CD4-positive, alpha-beta T cell (primary cell): ENCODE results near the gene CPNE8. TPM values are rescaled to one million over a fixed set of nuclear protein-coding genes. Genes with fewer than 3 reads are reported as not detected.

Source experiments
- ATAC-seq: fragments of 200-7000 bp; cut with Tn5 transposase; one replicate; pipeline ENCODE4 v1.10.0; 2022; ENCODE audit warnings: mild to moderate bottlenecking; ENCODE audit not compliant: poor library complexity
- CTCF ChIA-PET: fragments of 350-600 bp; sonication (Branson Sonifier 250); formaldehyde crosslinking; loops from one replicate; lab custom pipeline; 2021; ENCODE audit warnings: antibody characterized with exemption, inconsistent platforms; lab: Charles Lee
- POLR2A ChIA-PET: fragments of 350-600 bp; sonication (Branson Sonifier 250); formaldehyde crosslinking; loops from one replicate; lab custom pipeline; 2021; ENCODE audit warnings: antibody characterized with exemption, inconsistent platforms; lab: Charles Lee
- DNase-seq, 14 experiments: peaks; one replicate each; pipeline ENCODE4 v3.0.0-alpha.2; 2013 to 2020; ENCODE audit warnings: mixed read lengths in 2 of 14
- H3K27ac ChIP-seq, 2 donors: one replicate each; pipeline versions ENCODE4 v1.5.1 to v1.7.0; 2013; ENCODE audit warnings: low read length in 2 of 2, low read depth in 1 of 2, mild to moderate bottlenecking in 1 of 2
- H3K27me3 ChIP-seq, 2 experiments: 1 replicate in 1 of 2; 2 replicates in 1 of 2; pipeline versions ENCODE4 v1.6.1 to v1.7.0; 2013; ENCODE audit warnings: low read length in 2 of 2, control low read depth in 1 of 2, mild to moderate bottlenecking in 1 of 2, moderate library complexity in 1 of 2; ENCODE audit not compliant: insufficient read depth in 2 of 2, control insufficient read depth in 1 of 2
- H3K36me3 ChIP-seq: one replicate; pipeline ENCODE4 v1.6.1; 2013; ENCODE audit warnings: low read length, control low read depth; ENCODE audit not compliant: insufficient read depth
- H3K4me1 ChIP-seq: one replicate; pipeline ENCODE4 v1.6.1; 2013; ENCODE audit warnings: low read length, control low read depth; ENCODE audit not compliant: insufficient read depth
- H3K4me3 ChIP-seq: one replicate; pipeline ENCODE4 v1.5.1; 2013; ENCODE audit warnings: mild to moderate bottlenecking, low read length, moderate library complexity
- H3K9me3 ChIP-seq, 2 experiments: 1 replicate in 1 of 2; 2 replicates in 1 of 2; pipeline versions ENCODE4 v1.6.1 to v1.7.0; 2013; ENCODE audit warnings: low read length in 2 of 2, mild to moderate bottlenecking in 2 of 2, control low read depth in 1 of 2, moderate library complexity in 1 of 2; ENCODE audit not compliant: control insufficient read depth in 1 of 2, insufficient read depth in 1 of 2
- H3K27ac Mint-ChIP-seq: one replicate; pipeline ENCODE4 v1.8.0; 2020; ENCODE audit warnings: mixed read lengths
- H3K27me3 Mint-ChIP-seq: one replicate; pipeline ENCODE4 v1.8.0; 2021; ENCODE audit warnings: mixed read lengths
- H3K36me3 Mint-ChIP-seq: one replicate; pipeline ENCODE4 v1.8.0; 2021; ENCODE audit warnings: low read depth, mixed read lengths
- H3K4me1 Mint-ChIP-seq: one replicate; pipeline ENCODE4 v1.8.0; 2021; ENCODE audit warnings: low read depth, mixed read lengths
- H3K4me3 Mint-ChIP-seq: one replicate; pipeline ENCODE4 v1.8.0; 2020; ENCODE audit warnings: mild to moderate bottlenecking, mixed read lengths
- H3K9me3 Mint-ChIP-seq: one replicate; pipeline ENCODE4 v1.8.0; 2020; ENCODE audit warnings: mixed read lengths
- CTCF ChIP-seq: fragments of 200-600 bp; IDR thresholded peaks from one replicate; pipeline ENCODE4 v1.8.0; 2022; ENCODE audit warnings: antibody characterized with exemption, mild to moderate bottlenecking
- intact Hi-C, 2 experiments: fragments of 100-400 bp; cut with DNase I in 1 of 2; cut with micrococcal nuclease in 1 of 2; formaldehyde crosslinking; loops; one replicate each; pipeline versions ENCODE4 v1.15.1 to v1.9.0; 2023 to 2025; cut with DNase I, micrococcal nuclease
- total RNA-seq, 174 experiments: library from RNA in 2 of 174; stranded (reverse) in 2 of 174; gene quantifications; one replicate each; pipeline ENCODE4 v1.2.3 and lab custom pipeline; 2021 to 2026

CPNE8 gene
- total RNA-seq, 2 experiments from 2014 or later: 2.7 to 3.6 TPM

- Histone ChIP-seq H3K4me3 (no peak overlapping the region), H3K36me3 (no peaks in the 10 kb centered on the region), H3K27ac (no peak overlapping the region), H3K27me3 (no peaks in the 10 kb centered on the region), H3K9me3 (no peaks in the 10 kb centered on the region), H3K4me1 (no peaks in the 10 kb centered on the region)
- Mint-ChIP-seq H3K4me1 (no peaks in the 10 kb centered on the region), H3K9me3 (peaks cover 5% of the 10 kb centered on the region), H3K27me3 (no peaks in the 10 kb centered on the region), H3K4me3 (no peak overlapping the region), H3K27ac (no peak overlapping the region), H3K36me3 (peaks cover 2% of the 10 kb centered on the region)
- ChIA-PET POLR2A (no interaction called here), CTCF (no interaction called here)
- ATAC-seq (no peak), DNase-seq (no peak)
- no peak for TF ChIP-seq CTCF
- intact Hi-C loops: no loop called here
Observed at GRCh38 chr12:38648813-38649212, 256.6 kb downstream of the CPNE8 start.

- CTCF ChIA-PET: no interaction called here
- H3K36me3 ChIP-seq: no peaks in the 10 kb centered on the region
- TF ChIP-seq CTCF: no peak
Observed at GRCh38 chr12:38646146-38646545, 259.2 kb downstream of the CPNE8 start.

GRCh38 chr12:38639625-38640024, 265.8 kb downstream of the CPNE8 start:
- ChIA-PET CTCF (no interaction called here), POLR2A (no interaction called here)
- no peaks in the 10 kb centered on the region for H3K36me3 Mint-ChIP-seq
- intact Hi-C loops: no loop called here
- no peak for TF ChIP-seq CTCF
- no peak overlapping the region for H3K27ac Mint-ChIP-seq
- ATAC-seq (no peak), DNase-seq (no peak)
- Histone ChIP-seq H3K9me3 (peaks cover 0 to 4% of the 10 kb centered on the region in 2 experiments), H3K4me1 (no peaks in the 10 kb centered on the region), H3K4me3 (no peak overlapping the region), H3K27ac (no peak overlapping the region), H3K27me3 (no peaks in the 10 kb centered on the region), H3K36me3 (no peaks in the 10 kb centered on the region)
- H3K27me3 Mint-ChIP-seq: no peaks in the 10 kb centered on the region
- peaks cover 13% of the 10 kb centered on the region for H3K9me3 Mint-ChIP-seq
- H3K4me1 Mint-ChIP-seq: no peaks in the 10 kb centered on the region
- no peak overlapping the region for H3K4me3 Mint-ChIP-seq

More at GRCh38 chr12:38646146-38646545, 259.2 kb downstream of the CPNE8 start:
- no peaks in the 10 kb centered on the region for H3K4me1 Mint-ChIP-seq
- intact Hi-C loops: no loop called here
- no peak overlapping the region for H3K4me3 ChIP-seq
- no peak overlapping the region for H3K27ac Mint-ChIP-seq
- no peaks in the 10 kb centered on the region for H3K36me3 Mint-ChIP-seq
- no peaks in the 10 kb centered on the region for H3K4me1 ChIP-seq
- no peak overlapping the region for H3K27ac ChIP-seq
- peaks cover 9% of the 10 kb centered on the region for H3K9me3 Mint-ChIP-seq
- H3K4me3 Mint-ChIP-seq: no peak overlapping the region
- no peaks in the 10 kb centered on the region for H3K27me3 Mint-ChIP-seq
- POLR2A ChIA-PET: no interaction called here
- no peak for DNase-seq
- H3K27me3 ChIP-seq: no peaks in the 10 kb centered on the region
- no peaks in the 10 kb centered on the region for H3K9me3 ChIP-seq
- ATAC-seq: no peak
